DOHH2 (cell line): ENCODE measurements around the gene PPM1N.
A peak's percentile ranks its signal among the peaks of the same experiment; 100 is the strongest.

ENCODE experiments used
- H3F3A ChIP-seq: fragments of 200-600 bp; sonication (generic), shearing (Covaris generic); 2 replicates; pipeline ENCODE4 v1.6.0; 2016; ENCODE audit warnings: antibody characterized with exemption, mild to moderate bottlenecking; ENCODE audit not compliant: control insufficient read depth, insufficient read depth
- H3K27ac ChIP-seq: fragments of 200-600 bp; sonication (generic); 2 replicates; pipeline ENCODE4 v1.5.1; 2014; ENCODE audit warnings: low read depth, mild to moderate bottlenecking, low read length, moderate library complexity
- H3K27me3 ChIP-seq: fragments of 200-600 bp; sonication (generic); 2 replicates; pipeline ENCODE4 v1.6.1; 2014; ENCODE audit warnings: mild to moderate bottlenecking, low read length, mixed read lengths; ENCODE audit not compliant: control insufficient read depth
- H3K36me3 ChIP-seq: fragments of 200-600 bp; sonication (generic); 2 replicates; pipeline ENCODE4 v1.6.1; 2014; ENCODE audit warnings: mild to moderate bottlenecking, low read length, moderate library complexity, mixed read lengths; ENCODE audit not compliant: control insufficient read depth
- H3K4me1 ChIP-seq: fragments of 200-600 bp; sonication (generic); 2 replicates; pipeline ENCODE4 v1.6.1; 2014; ENCODE audit warnings: mild to moderate bottlenecking, low read length, mixed read lengths; ENCODE audit not compliant: control insufficient read depth
- H3K4me2 ChIP-seq: fragments of 200-600 bp; sonication (generic); 2 replicates; pipeline ENCODE4 v1.6.0; 2014; ENCODE audit warnings: mild to moderate bottlenecking, low read length, moderate library complexity
- H3K4me3 ChIP-seq: fragments of 200-600 bp; sonication (generic); 2 replicates; pipeline ENCODE4 v1.5.1; 2014; ENCODE audit warnings: mild to moderate bottlenecking, low read length, mixed read lengths
- H3K79me2 ChIP-seq: fragments of 200-600 bp; sonication (generic); 2 replicates; pipeline ENCODE4 v1.6.1; 2014; ENCODE audit warnings: mild to moderate bottlenecking, low read length, mixed read lengths; ENCODE audit not compliant: control insufficient read depth
- H3K9me2 ChIP-seq: fragments of 200-600 bp; sonication (generic); replicated peaks from 2 replicates; pipeline ENCODE4 v1.6.1; 2014; ENCODE audit warnings: mild to moderate bottlenecking, low read length, mixed read lengths; ENCODE audit not compliant: control insufficient read depth
- H3K9me3 ChIP-seq: fragments of 200-600 bp; sonication (generic); 2 replicates; pipeline ENCODE4 v1.6.1; 2014; ENCODE audit warnings: antibody characterized with exemption, low read length, mixed read lengths; ENCODE audit not compliant: control insufficient read depth, insufficient read depth
- H4K20me1 ChIP-seq: fragments of 200-600 bp; sonication (generic); 2 replicates; pipeline ENCODE4 v1.6.0; 2014; ENCODE audit warnings: low read depth, mild to moderate bottlenecking, antibody characterized with exemption, low read length, moderate library complexity; ENCODE audit not compliant: control insufficient read depth, insufficient read depth
- CTCF ChIP-seq: fragments of 200-600 bp; sonication (generic); IDR thresholded peaks from one replicate; pipeline ENCODE4 v1.5.1; 2014; ENCODE audit warnings: antibody characterized with exemption, mild to moderate bottlenecking, low read depth, low read length; ENCODE audit not compliant: poor library complexity, severe bottlenecking
- EZH2phosphoT487 ChIP-seq: fragments of 200-600 bp; sonication (generic); IDR thresholded peaks from 2 replicates; pipeline ENCODE4 v1.6.1; 2017; ENCODE audit warnings: borderline replicate concordance, mild to moderate bottlenecking, antibody characterized with exemption, low read length, moderate library complexity, mixed read lengths

The PPM1N gene

GRCh38 chr19:45451131-45451849 is 47.0 kb upstream of the PPM1N start:
- Histone ChIP-seq H4K20me1 (no peaks in the 10 kb centered on the region), H3K4me3 (peak overlapping the region; percentile 86), H3F3A (peaks cover 19% of the 10 kb centered on the region), H3K9me2 (no peaks in the 10 kb centered on the region), H3K4me2 (peak overlapping the region; percentile 91), H3K36me3 (no peaks in the 10 kb centered on the region), H3K4me1 (peaks cover 53% of the 10 kb centered on the region), H3K27ac (peak overlapping the region; percentile 50), H3K9me3 (no peaks in the 10 kb centered on the region), H3K79me2 (no peaks in the 10 kb centered on the region), H3K27me3 (no peaks in the 10 kb centered on the region)
- TF ChIP-seq CTCF (no peak), EZH2phosphoT487 (no peak)

- H3K9me2 ChIP-seq, result no peaks in the 10 kb centered on the region
- no peaks in the 10 kb centered on the region for H3K9me3 ChIP-seq
- H3K4me2 ChIP-seq, result peak overlapping the region; percentile 91
- no peak overlapping the region for H3K27ac ChIP-seq
- no peaks in the 10 kb centered on the region for H3K79me2 ChIP-seq
- peak overlapping the region; percentile 86 for H3K4me3 ChIP-seq
- H3K27me3 ChIP-seq, result no peaks in the 10 kb centered on the region
- no peaks in the 10 kb centered on the region for H3K36me3 ChIP-seq
- no peaks in the 10 kb centered on the region for H4K20me1 ChIP-seq
- no peak for TF ChIP-seq EZH2phosphoT487
- TF ChIP-seq CTCF, result no peak
- H3F3A ChIP-seq, result peaks cover 19% of the 10 kb centered on the region
- peaks cover 57% of the 10 kb centered on the region for H3K4me1 ChIP-seq
Observed at GRCh38 chr19:45451850-45452387, 46.3 kb upstream of the PPM1N start.

GRCh38 chr19:45455707-45456499 is 42.3 kb upstream of the PPM1N start:
- Histone ChIP-seq H3K79me2 (no peaks in the 10 kb centered on the region), H3K4me2 (peak overlapping the region; percentile 24), H3K4me1 (peaks cover 53% of the 10 kb centered on the region), H3K9me3 (no peaks in the 10 kb centered on the region), H3K4me3 (no peak overlapping the region), H3F3A (peaks cover 14% of the 10 kb centered on the region), H3K36me3 (no peaks in the 10 kb centered on the region), H3K27me3 (no peaks in the 10 kb centered on the region), H3K9me2 (no peaks in the 10 kb centered on the region), H3K27ac (no peak overlapping the region), H4K20me1 (no peaks in the 10 kb centered on the region)
- TF ChIP-seq CTCF (no peak), EZH2phosphoT487 (no peak)
